A673 (cell line): Measurements from ENCODE around the gene KLK5. TPM values are rescaled to one million over a fixed set of nuclear protein-coding genes. Genes with fewer than 3 reads are reported as not detected.

Experiments
- BruUV-seq: library from RNA; stranded (reverse); fragments of 400-500 nt; replicated peaks from 2 replicates; lab custom pipeline; 2021; lab: Mats Ljungman, UMichigan
- CTCF ChIA-PET: fragments of 300-600 bp; sonication (Branson Sonifier 250); formaldehyde crosslinking; loops from one replicate; lab custom pipeline; 2022; ENCODE audit warnings: antibody characterized with exemption; lab: Charles Lee
- POLR2A ChIA-PET: fragments of 300-600 bp; sonication (Branson Sonifier 250); formaldehyde crosslinking; loops from one replicate; lab custom pipeline; 2022; ENCODE audit warnings: antibody characterized with exemption; ENCODE audit not compliant: low non-redundant PET; lab: Charles Lee
- DNase-seq: peaks from one replicate; pipeline ENCODE4 v3.0.0-alpha.2; 2015; ENCODE audit warnings: low spot score
- H3K27ac ChIP-seq: fragments of 200-600 bp; sonication (generic); 2 replicates; pipeline ENCODE4 v1.5.1; 2016; ENCODE audit warnings: mixed run types, low read depth, mild to moderate bottlenecking, mixed read lengths, antibody characterized with exemption, low read length; ENCODE audit not compliant: poor library complexity, severe bottlenecking
- H3K27me3 ChIP-seq: fragments of 200-600 bp; sonication (generic); replicated peaks from 2 replicates; pipeline ENCODE4 v1.6.1; 2017; ENCODE audit warnings: mixed run types, low read depth, mild to moderate bottlenecking, mixed read lengths, antibody characterized with exemption, low read length; ENCODE audit not compliant: insufficient read depth, poor library complexity
- H3K36me3 ChIP-seq: fragments of 200-600 bp; sonication (generic); 2 replicates; pipeline ENCODE4 v1.6.1; 2016; ENCODE audit warnings: mixed run types, mild to moderate bottlenecking, mixed read lengths, antibody characterized with exemption, low read length; ENCODE audit not compliant: insufficient read depth, poor library complexity, severe bottlenecking
- H3K4me1 ChIP-seq: fragments of 200-600 bp; sonication (generic); 2 replicates; pipeline ENCODE4 v1.6.1; 2017; ENCODE audit warnings: mixed run types, mild to moderate bottlenecking, mixed read lengths, antibody characterized with exemption, low read length; ENCODE audit not compliant: insufficient read depth, poor library complexity, severe bottlenecking
- H3K4me3 ChIP-seq: fragments of 200-600 bp; sonication (generic); 2 replicates; pipeline ENCODE4 v1.5.1; 2016; ENCODE audit warnings: low read depth, mixed run types, mild to moderate bottlenecking, mixed read lengths, low read length; ENCODE audit not compliant: poor library complexity, severe bottlenecking
- H3K9me3 ChIP-seq: fragments of 200-600 bp; sonication (generic); 2 replicates; pipeline ENCODE4 v1.6.1; 2016; ENCODE audit warnings: mixed run types, low read depth, mild to moderate bottlenecking, mixed read lengths, antibody characterized with exemption, low read length; ENCODE audit not compliant: poor library complexity, severe bottlenecking
- EZH2 ChIP-seq: fragments of 200-600 bp; sonication (generic); IDR thresholded peaks from 2 replicates; pipeline ENCODE4 v1.6.1; 2017; ENCODE audit warnings: borderline replicate concordance, low read depth, mild to moderate bottlenecking, mixed read lengths, antibody characterized with exemption, low read length; ENCODE audit not compliant: poor library complexity, severe bottlenecking
- intact Hi-C: fragments of 100-400 bp; cut with micrococcal nuclease; formaldehyde crosslinking; loops from one replicate; pipeline ENCODE4 v1.10.0; 2022; ENCODE audit not compliant: unreplicated experiment
- total RNA-seq: library from RNA; stranded (reverse); gene quantifications from 2 replicates; pipeline ENCODE4 v1.2.3, GENCODE V29; 2021
- TF ChIP-seq, protein P1 (sequence below): fragments of 300-800, 200-600 bp; sonication (generic); conservative IDR thresholded peaks from 2 replicates; pipeline ENCODE4 v1.5.1; 2017; ENCODE audit warnings: low read depth, mild to moderate bottlenecking, antibody characterized with exemption, low read length, moderate library complexity, mixed read lengths

Gene KLK5
- total RNA-seq, 1 experiment from 2014 or later: not detected

DNA sequence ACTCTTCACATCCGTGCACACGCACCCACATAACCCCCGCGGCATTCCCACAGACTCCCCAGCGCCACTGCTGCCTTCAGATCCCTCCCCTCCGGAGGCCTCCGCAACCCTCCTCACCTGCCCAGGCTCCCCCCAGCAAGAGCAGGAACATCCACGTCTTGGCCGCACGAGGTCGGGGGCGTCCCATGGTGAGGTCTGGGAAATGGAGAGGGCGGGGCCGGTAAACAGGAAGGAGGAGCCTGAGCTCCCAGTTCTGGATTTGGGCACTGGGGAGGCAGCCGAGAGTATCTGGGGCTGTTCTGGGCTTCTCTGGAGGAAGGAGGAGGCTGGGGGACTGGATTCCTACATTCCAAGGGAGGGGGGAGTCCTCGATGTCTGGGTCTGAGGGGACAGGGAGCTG is 48.1 kb upstream of the KLK5 start:
- H3K27me3 ChIP-seq: peaks cover 10% of the 10 kb centered on the region
- H3K36me3 ChIP-seq: no peaks in the 10 kb centered on the region
- H3K9me3 ChIP-seq: no peaks in the 10 kb centered on the region
- no peak overlapping the region for H3K4me3 ChIP-seq
- H3K27ac ChIP-seq: no peak overlapping the region
- no peaks in the 10 kb centered on the region for H3K4me1 ChIP-seq
- no TSS peak for BruUV-seq
- ChIA-PET CTCF (no interaction called here), POLR2A (no interaction called here)
- DNase-seq: no peak
- intact Hi-C loops: no loop called here
- no peak for TF ChIP-seq EZH2
- TF ChIP-seq, protein P1, sequence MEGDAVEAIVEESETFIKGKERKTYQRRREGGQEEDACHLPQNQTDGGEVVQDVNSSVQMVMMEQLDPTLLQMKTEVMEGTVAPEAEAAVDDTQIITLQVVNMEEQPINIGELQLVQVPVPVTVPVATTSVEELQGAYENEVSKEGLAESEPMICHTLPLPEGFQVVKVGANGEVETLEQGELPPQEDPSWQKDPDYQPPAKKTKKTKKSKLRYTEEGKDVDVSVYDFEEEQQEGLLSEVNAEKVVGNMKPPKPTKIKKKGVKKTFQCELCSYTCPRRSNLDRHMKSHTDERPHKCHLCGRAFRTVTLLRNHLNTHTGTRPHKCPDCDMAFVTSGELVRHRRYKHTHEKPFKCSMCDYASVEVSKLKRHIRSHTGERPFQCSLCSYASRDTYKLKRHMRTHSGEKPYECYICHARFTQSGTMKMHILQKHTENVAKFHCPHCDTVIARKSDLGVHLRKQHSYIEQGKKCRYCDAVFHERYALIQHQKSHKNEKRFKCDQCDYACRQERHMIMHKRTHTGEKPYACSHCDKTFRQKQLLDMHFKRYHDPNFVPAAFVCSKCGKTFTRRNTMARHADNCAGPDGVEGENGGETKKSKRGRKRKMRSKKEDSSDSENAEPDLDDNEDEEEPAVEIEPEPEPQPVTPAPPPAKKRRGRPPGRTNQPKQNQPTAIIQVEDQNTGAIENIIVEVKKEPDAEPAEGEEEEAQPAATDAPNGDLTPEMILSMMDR: no peak

DNA sequence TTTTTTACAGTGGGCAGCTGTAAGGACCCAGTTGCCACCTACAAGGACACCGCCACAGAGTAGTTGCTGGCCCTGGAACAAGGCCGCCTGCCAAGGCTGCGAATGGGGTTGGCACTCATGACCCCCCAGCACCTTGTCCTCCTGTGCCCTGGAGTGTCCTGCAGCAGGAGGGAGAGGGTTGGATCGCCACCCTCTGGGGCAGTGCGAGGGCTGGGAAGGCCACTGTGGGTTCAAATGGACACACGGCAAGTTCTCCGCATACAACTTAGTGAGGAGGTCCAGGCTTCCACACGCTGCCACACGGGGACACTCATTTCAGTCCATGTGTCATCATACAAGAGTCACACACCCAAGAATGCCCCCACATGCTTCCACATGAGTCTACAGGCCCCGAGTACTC is 47.6 kb upstream of the KLK5 start:
- H3K4me3 ChIP-seq: no peak overlapping the region
- no peaks in the 10 kb centered on the region for H3K4me1 ChIP-seq
- CTCF ChIA-PET: no interaction called here
- no peaks in the 10 kb centered on the region for H3K36me3 ChIP-seq
- TF ChIP-seq EZH2: no peak
- TF ChIP-seq, protein P1: no peak
- no TSS peak for BruUV-seq
- no peak overlapping the region for H3K27ac ChIP-seq
- intact Hi-C loops: no loop called here
- H3K9me3 ChIP-seq: no peaks in the 10 kb centered on the region
- POLR2A ChIA-PET: no interaction called here
- H3K27me3 ChIP-seq: peaks cover 10% of the 10 kb centered on the region
- no peak for DNase-seq

DNA sequence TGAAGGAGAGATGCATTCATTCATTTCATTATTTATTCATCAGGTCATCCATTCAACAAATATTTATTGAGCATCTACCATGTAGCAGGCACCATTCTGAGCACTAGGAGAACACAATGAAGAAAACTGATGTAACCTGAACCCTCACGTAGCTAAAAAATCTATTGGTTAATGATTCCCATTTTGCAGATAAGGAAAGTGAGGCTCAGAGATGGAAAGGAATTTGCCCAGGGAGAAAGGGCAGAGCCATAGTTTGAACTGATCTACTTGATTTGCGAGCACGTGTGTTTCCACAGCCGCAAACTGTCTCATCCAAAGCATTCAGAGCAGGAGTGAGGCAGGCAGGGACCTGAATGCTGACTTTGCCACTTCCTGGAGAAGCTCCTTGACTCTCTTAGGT is 45.8 kb upstream of the KLK5 start:
- BruUV-seq: no TSS peak
- Histone ChIP-seq H3K36me3 (no peaks in the 10 kb centered on the region), H3K4me1 (no peaks in the 10 kb centered on the region), H3K27ac (no peak overlapping the region), H3K9me3 (no peaks in the 10 kb centered on the region), H3K27me3 (peaks cover 10% of the 10 kb centered on the region), H3K4me3 (no peak overlapping the region)
- intact Hi-C loops: no loop called here
- no peak for TF ChIP-seq EZH2
- TF ChIP-seq, protein P1: no peak
- CTCF ChIA-PET: no interaction called here
- POLR2A ChIA-PET: no interaction called here
- no peak for DNase-seq
